8988T (cell line): ENCODE data around the gene JOSD2.
A peak's percentile ranks its signal among the peaks of the same experiment; 100 is the strongest.
"Not testable (repeated sequence)": the region's sequence is repeated elsewhere in the genome, so short reads cannot be mapped to it uniquely, and the experiment has no call there.

Source experiments
- DNase-seq: peaks from one replicate; pipeline ENCODE4 v3.0.0; 2011

The JOSD2 gene

GRCh38 chr19:50546527-50547221 lies 35.7 kb upstream of the JOSD2 start:
- no peak for DNase-seq

DNA sequence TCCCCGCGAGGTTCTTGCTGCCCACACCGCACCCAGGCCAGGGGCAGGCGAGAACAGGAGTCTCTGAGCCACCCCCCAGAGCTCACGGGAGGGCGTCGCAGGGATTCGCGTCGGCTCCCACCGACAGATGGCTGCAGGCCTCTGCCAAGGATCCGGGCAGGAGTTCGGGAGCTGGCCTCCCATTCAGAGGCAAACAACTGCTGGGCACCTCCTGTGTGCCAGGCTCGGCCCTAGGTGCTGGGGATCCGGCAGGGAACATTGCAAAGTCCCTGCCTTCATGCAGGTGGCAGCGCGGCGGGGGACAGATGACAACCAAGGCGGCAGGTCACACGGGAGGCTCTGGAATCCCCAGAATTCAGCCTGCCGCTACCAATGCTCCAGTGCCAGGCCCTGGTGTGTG lies 32.0 kb upstream of the JOSD2 start:
- DNase-seq, result no peak

GRCh38 chr19:50537769-50538230 lies 26.8 kb upstream of the JOSD2 start:
- DNase-seq, result peak; percentile 80

- DNase-seq, result no peak
Observed at GRCh38 chr19:50537306-50537685, 26.3 kb upstream of the JOSD2 start.

DNA sequence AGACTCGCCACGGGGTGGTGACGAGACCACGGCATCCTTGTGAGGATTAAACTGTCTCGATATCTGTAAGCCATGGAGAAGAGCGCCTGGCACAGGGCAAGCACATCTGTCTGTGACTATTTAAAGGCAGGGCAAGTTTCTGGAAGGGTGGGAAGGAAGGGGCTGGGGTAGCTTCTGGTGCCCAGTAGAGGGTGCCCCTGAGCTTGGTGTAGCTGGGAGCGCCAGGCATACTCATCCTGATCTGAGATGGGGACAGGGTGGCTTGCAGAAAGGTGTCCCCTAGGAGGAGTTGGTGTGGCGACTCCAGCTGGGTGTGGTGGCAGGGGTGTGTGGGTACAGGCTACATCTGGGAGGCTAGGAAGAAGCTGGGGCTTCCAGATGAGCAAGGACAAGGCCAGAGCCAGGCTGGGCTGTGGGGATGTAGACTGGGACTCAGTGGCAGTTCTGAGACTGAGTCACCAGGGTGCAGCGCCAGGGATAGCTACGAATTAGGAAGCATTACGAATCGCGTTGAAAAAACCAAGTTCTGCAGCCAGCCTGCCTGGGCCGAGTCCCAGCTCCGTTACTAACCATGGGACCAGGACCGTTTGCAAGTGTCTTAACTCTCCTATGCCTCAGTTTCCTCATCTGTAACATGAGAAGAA lies 25.8 kb upstream of the JOSD2 start:
- DNase-seq, result no peak

GRCh38 chr19:50535672-50536187 lies 24.7 kb upstream of the JOSD2 start:
- DNase-seq, result no peak

GRCh38 chr19:50534478-50534877 lies 23.5 kb upstream of the JOSD2 start:
- no peak for DNase-seq

GRCh38 chr19:50532952-50533351 lies 22.0 kb upstream of the JOSD2 start:
- no peak for DNase-seq

GRCh38 chr19:50531171-50531612 lies 20.2 kb upstream of the JOSD2 start:
- DNase-seq, result no peak

DNA sequence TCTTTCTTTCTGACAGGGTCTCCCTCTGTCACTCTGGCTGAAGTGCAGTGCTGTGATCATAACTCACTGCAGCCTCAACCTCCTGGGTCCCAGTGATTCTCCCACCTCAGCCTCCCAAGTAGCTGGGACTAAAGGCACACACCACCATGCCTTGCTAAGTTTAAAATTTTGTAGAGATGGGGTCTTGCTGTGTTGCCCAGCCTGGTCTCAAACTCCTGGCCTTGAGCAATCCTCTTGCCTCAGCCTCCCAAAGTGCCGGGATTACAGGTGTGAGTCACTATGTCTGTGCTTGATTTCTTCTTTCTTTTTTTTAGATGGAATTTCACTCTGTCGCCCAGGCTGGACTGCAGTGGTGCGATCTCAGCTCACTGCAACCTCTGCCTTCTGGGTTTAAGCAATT lies 17.1 kb upstream of the JOSD2 start:
- DNase-seq, result not testable (repeated sequence)

DNA sequence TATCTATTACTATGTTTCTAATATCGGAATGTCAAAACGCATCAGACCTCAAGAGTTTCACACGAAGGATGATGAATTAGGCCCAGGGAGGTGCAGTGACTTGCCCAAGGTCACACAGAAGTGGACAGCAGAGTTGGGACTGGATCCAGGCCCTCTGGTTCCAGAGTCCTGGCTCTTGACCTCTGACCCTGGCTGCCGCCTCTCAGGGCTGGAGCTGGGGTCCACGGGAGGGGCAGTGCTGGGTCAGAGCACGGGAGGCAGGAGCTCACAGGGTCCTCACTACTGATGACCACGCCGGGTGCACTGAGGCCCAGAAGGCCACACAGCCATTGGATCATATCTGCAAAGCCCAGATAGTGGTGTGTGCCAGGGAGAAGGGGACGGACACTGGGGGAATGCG lies 11.9 kb upstream of the JOSD2 start:
- no peak for DNase-seq

GRCh38 chr19:50520822-50521465 lies 10.0 kb upstream of the JOSD2 start:
- no peak for DNase-seq

GRCh38 chr19:50519006-50519575 lies 8.1 kb upstream of the JOSD2 start:
- DNase-seq, result no peak

DNA sequence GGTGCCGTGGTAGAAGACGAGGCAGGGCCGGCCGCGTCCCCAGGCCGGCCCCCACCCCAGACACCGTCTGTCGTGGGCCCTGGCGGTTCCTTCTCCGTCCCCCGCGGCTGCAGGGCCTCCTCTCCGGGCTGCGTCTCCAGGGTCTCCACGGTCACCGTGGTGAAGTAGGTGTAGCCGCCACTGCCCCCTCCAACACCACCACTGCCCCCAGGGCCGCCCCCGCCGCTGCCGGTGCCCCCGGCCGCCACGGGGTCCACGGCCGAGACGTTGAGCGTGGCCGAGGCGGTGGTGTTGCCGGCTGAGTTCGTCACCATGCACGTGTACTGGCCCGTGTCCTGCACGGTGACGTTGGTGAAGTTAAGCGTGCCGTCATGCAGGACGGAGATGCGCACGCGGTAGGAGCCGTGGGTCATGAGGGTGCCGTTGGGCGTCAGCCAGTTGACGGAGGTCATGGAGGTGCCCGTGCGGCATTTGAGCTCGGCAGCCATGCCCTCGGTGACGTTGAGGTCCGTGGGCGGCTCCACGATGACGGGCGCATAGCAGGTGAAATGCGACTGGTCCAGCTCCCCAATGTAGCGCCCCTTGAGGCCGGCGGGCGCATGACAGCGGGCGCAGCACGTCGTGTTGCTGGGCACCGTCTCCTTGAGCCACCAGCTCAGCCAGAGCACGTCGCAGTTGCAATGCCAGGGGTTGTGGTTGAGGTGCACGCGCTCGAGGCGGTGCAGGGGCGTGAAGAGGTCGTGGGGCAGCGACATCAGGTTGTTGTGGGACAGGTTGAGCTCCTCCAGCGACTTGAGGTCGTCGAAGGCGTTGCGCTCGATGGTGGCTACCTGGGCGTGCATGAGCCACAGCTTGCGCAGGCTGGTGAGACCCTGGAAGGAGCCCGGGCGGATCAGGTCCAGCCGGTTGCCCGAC lies 7.4 kb upstream of the JOSD2 start:
- no peak for DNase-seq

DNA sequence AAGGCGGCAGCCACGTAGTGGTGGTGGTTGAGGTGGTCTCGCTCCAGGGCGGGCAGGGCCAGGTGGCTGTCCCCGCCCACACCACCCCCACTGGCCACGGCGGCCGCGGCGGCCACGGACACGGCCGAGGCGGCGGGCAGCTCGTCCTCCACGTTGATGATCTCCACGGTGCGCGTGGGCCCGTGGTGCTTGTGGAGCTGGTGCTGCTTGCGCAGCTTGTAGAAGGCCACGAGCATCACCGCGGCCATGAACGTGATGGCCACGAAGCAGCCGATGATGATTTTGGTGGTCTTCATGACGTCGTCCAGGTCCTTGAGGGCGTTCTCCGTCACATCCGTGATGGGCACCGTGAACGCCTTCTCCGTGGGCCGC lies 6.7 kb upstream of the JOSD2 start:
- no peak for DNase-seq

- DNase-seq, result no peak
Observed at GRCh38 chr19:50516964-50517703, 6.1 kb upstream of the JOSD2 start.

- DNase-seq, result no peak
Observed at GRCh38 chr19:50516456-50516855, 5.5 kb upstream of the JOSD2 start.

DNA sequence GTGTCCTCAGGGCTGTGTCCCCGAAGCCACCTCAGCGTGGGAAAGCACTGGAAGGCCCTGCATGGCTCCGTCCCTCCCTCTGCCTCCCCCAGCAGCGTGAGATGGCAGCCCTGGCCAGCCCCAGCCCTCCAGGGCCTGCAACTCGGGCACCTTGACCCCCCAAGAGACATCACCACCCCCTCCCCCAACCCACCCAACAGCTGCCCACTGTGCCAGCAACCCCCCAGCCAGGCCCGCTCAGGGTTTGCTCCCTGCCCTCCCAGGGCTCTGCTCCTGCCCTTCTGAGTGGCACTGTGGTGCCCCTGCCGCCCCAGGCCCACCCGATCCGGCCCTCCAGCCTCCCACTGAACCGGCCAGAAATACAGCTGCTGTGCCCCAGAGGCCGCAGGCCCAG lies 4.2 kb upstream of the JOSD2 start:
- DNase-seq, result no peak

DNA sequence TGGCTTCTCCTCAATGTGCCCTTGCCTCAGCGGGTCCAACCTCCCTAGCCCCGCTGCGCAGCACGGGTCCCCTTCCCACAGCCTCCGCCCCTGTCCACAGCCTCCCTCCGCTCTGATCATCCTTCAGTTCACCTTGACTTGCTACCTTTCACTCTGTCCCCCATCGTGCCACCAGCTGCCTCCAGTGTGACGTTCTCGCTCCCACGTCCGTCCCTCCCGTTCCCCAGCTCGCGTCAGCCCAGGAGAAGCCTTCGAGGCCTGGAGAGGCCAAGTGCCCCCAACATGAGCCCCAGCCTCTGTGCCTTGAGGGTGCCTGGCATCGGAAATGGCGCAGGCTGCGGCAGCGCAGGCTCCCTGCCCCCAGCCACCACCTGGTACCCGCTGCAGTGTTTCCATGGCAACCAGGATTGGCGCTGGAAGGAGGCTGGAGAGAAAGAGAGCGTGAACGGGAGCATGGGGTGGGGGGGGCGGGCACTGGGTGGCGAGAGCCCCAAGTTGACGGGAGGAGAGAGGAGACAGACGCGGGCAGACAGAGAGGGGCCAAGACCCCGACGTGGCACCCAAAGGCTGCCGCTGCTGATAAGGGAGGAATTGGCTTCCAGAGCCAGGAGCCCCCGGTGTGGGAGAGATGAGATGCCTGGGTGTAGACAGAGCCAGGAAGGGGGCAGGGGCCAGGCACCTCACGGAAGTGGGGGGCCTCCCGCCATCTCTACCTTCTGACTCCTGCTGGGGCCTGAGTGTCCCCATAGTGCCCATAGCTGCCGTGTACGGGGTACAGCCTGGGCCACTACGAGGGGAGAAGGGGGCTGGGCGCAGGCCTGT lies 3.6 kb upstream of the JOSD2 start:
- no peak for DNase-seq

GRCh38 chr19:50513746-50514345 lies 2.9 kb upstream of the JOSD2 start, which contains the start of gene ASPDH:
TSS of gene ASPDH (minus strand) at chr19:50513913. CDS start at chr19:50513823, 90 bp downstream.
- no peak for DNase-seq
